Activated CD8-positive, alpha-beta T cell treated with anti-CD3 and anti-CD28 coated beads for 36 hours (primary cell): ENCODE results near the gene PPP1R16B. TPM values are rescaled to one million over a fixed set of nuclear protein-coding genes. Genes with fewer than 3 reads are reported as not detected.
"Not testable (repeated sequence)": the region's sequence is repeated elsewhere in the genome, so short reads cannot be mapped to it uniquely, and the experiment has no call there.

Experiments
- ATAC-seq: fragments of 200-7000 bp; cut with Tn5 transposase; one replicate; pipeline ENCODE4 v1.10.0; 2021; ENCODE audit warnings: mild to moderate bottlenecking, moderate library complexity
- CTCF ChIA-PET: fragments of 350-600 bp; sonication (Branson Sonifier 250); formaldehyde crosslinking; loops from one replicate; lab custom pipeline; 2021; ENCODE audit warnings: antibody characterized with exemption; lab: Charles Lee
- POLR2A ChIA-PET: fragments of 350-600 bp; sonication (Branson Sonifier 250); formaldehyde crosslinking; loops from one replicate; lab custom pipeline; 2021; ENCODE audit warnings: antibody characterized with exemption; lab: Charles Lee
- DNase-seq: peaks from one replicate; pipeline ENCODE4 v3.0.0-alpha.2; 2020
- H3K27ac Mint-ChIP-seq: one replicate; pipeline ENCODE4 v1.8.0; 2021; ENCODE audit warnings: mild to moderate bottlenecking, mixed read lengths
- H3K27me3 Mint-ChIP-seq: one replicate; pipeline ENCODE4 v1.8.0; 2021; ENCODE audit warnings: mixed read lengths
- H3K36me3 Mint-ChIP-seq: one replicate; pipeline ENCODE4 v1.8.0; 2021; ENCODE audit warnings: low read depth, mixed read lengths
- H3K4me1 Mint-ChIP-seq: one replicate; pipeline ENCODE4 v1.8.0; 2021; ENCODE audit warnings: low read depth, mixed read lengths
- H3K4me3 Mint-ChIP-seq: one replicate; pipeline ENCODE4 v1.8.0; 2021; ENCODE audit warnings: mild to moderate bottlenecking, moderate library complexity, mixed read lengths
- H3K9me3 Mint-ChIP-seq: one replicate; pipeline ENCODE4 v1.8.0; 2021; ENCODE audit warnings: mixed read lengths
- intact Hi-C: fragments of 100-400 bp; cut with micrococcal nuclease; formaldehyde crosslinking; loops from one replicate; pipeline ENCODE4 v1.10.0; 2022
- total RNA-seq, 2 experiments: library from RNA; stranded (reverse); gene quantifications; one replicate each; pipeline ENCODE4 v1.2.3, GENCODE V29; 2021
- TF ChIP-seq, protein P1 (sequence below): fragments of 200-600 bp; IDR thresholded peaks from one replicate; pipeline ENCODE4 v1.8.0; 2022; ENCODE audit warnings: antibody characterized with exemption, mild to moderate bottlenecking

The PPP1R16B gene
- total RNA-seq, 2 experiments from 2014 or later, result 74.9 to 81.4 TPM

DNA sequence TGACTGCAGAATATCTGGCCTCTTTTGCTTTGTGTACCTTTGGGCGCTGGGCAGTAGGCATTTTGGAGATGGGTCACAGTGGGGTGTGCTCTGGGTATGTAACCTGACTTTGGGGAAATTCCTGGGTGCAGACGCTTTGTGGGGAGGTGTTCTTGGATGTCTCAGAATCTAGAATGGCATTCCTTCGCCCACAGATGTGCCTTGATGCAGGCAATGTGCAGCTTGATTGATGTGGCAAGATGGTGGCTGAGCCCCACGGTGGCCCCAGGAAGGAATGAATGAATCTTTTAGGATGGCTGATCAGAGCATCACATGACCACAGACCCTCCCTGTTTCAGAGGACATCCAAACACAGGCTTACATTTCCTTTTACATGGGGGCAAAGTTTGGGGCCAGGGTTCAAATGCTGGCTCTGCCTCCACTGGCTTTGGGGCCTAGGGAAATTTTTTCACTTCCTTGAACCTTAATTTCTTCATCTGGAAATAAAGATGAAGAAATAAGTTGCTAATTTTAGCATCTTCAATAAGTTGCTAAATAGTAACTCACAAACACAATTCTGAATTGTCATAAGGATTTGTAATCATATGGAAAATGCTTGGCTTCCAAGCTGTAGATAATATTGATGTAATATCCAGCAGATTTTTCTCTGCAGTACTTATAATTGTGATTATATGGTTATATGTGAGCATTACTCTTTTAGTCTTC is 5.6 kb downstream of the PPP1R16B start:
- intact Hi-C loops, result no loop called here
- TF ChIP-seq, protein P1, sequence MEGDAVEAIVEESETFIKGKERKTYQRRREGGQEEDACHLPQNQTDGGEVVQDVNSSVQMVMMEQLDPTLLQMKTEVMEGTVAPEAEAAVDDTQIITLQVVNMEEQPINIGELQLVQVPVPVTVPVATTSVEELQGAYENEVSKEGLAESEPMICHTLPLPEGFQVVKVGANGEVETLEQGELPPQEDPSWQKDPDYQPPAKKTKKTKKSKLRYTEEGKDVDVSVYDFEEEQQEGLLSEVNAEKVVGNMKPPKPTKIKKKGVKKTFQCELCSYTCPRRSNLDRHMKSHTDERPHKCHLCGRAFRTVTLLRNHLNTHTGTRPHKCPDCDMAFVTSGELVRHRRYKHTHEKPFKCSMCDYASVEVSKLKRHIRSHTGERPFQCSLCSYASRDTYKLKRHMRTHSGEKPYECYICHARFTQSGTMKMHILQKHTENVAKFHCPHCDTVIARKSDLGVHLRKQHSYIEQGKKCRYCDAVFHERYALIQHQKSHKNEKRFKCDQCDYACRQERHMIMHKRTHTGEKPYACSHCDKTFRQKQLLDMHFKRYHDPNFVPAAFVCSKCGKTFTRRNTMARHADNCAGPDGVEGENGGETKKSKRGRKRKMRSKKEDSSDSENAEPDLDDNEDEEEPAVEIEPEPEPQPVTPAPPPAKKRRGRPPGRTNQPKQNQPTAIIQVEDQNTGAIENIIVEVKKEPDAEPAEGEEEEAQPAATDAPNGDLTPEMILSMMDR, result no peak
- Mint-ChIP-seq H3K9me3 (no peaks in the 10 kb centered on the region), H3K4me3 (no peak overlapping the region), H3K27me3 (no peaks in the 10 kb centered on the region), H3K27ac (peak overlapping the region; percentile 65), H3K4me1 (peaks cover 83% of the 10 kb centered on the region), H3K36me3 (peaks cover 62% of the 10 kb centered on the region)
- ChIA-PET POLR2A (no interaction called here), CTCF (interaction anchor here (1.4 kb wide), 1 partner anchor 82 kb away, joined by 3 read pairs; no protein-coding TSS in a partner anchor)
- ATAC-seq, result no peak
- no peak for DNase-seq

DNA sequence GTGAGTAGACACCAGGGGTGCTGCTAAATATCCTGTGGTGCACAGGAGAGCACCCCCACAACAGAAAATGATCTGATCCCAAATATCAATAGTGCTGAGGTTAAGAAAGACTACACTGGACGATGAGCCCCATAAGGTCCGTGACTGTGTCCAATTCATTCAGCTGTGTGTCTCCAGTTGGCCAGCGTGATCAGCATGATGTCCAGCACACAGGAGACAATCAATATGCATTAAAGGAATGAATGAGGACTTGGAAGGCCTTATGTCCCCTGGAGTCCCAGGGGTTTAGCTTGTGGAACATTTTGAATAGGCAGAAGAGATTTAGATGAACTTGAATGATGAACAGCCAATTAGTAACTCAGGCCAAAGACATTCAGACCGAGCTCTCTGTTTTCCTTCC is 6.3 kb downstream of the PPP1R16B start:
- H3K9me3 Mint-ChIP-seq, result no peaks in the 10 kb centered on the region
- DNase-seq (no peak), ATAC-seq (no peak)
- H3K27me3 Mint-ChIP-seq, result no peaks in the 10 kb centered on the region
- peaks cover 89% of the 10 kb centered on the region for H3K4me1 Mint-ChIP-seq
- TF ChIP-seq, protein P1, result no peak
- ChIA-PET CTCF (interaction anchor here (1.4 kb wide), 1 partner anchor 81 kb away, joined by 3 read pairs; no protein-coding TSS in a partner anchor), POLR2A (interaction anchor here (0.7 to 1.4 kb wide), 5 partner anchors 16 to 81 kb away, joined by 3 to 4 read pairs (median 3); no protein-coding TSS in a partner anchor)
- H3K4me3 Mint-ChIP-seq, result no peak overlapping the region
- intact Hi-C loops, result no loop called here
- peak overlapping the region; percentile 65 for H3K27ac Mint-ChIP-seq
- peaks cover 67% of the 10 kb centered on the region for H3K36me3 Mint-ChIP-seq

DNA sequence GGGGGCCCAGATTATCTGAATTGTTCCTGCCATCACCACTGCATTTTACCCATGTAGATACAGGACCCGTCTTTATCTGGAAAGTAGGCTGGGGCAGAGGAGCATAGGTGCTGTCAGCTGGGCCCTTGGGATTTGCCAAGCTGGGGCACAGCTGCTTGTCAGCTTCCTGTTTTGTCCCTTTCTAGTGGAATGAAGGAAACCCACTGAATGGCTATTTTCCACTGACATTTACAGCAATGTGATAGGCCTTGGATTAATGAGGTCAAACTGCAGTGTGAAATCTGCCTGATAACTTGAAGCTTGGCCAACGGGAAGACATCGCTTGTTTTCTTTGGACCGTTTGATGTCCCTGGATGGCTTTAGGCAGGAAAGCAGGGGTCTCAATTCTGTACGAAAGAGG is 6.7 kb downstream of the PPP1R16B start:
- Mint-ChIP-seq H3K4me1 (peaks cover 91% of the 10 kb centered on the region), H3K27ac (no peak overlapping the region), H3K36me3 (peaks cover 67% of the 10 kb centered on the region), H3K9me3 (no peaks in the 10 kb centered on the region), H3K27me3 (no peaks in the 10 kb centered on the region), H3K4me3 (no peak overlapping the region)
- DNase-seq (no peak), ATAC-seq (no peak)
- ChIA-PET CTCF (interaction anchor here (1.4 kb wide), 1 partner anchor 81 kb away, joined by 3 read pairs; no protein-coding TSS in a partner anchor), POLR2A (interaction anchor here (0.7 to 1.4 kb wide), 6 partner anchors 8 to 80 kb away, joined by 3 to 4 read pairs (median 3); no protein-coding TSS in a partner anchor)
- TF ChIP-seq, protein P1, result no peak
- intact Hi-C loops, result no loop called here

DNA sequence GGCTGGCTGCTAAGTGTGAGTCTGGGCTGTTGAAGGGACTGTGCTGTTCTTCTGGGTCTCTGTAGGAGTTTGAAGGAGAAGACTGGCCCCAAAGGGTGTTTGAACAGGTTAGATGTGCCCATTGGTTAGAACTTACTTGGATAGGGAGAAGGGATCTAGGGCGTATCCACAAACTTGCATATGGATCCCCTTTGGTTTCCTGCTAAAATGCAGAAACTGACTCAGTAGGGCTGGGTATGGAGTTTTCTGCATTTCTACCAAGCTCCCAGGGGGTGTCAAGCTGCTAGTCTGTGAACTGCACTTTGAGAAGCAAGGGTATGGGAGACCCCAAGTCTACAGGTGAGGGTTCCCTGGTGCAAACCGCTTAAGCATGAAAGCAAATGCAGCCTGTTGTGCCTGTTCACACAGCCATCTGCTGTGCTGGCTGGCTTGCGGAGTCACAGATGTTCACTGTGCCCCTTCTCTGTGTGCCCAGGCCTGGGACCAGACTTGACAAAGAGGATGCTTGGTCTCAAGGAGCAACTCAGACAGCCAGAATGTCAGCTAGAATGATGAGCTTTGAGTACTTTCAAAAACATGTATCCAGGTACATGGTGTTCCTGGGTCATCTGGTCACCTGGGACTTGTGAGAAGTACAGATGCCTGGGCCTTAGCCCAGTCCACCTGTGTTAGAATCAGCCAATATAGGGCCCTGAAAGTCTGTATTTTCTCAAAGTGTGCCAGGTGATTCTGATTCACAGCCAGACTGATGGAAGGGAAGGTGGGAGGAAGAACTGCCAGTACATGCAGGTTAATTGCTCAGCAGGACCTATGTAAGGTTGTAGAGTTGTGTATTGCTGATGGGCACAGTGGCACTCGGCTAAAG is 7.4 kb downstream of the PPP1R16B start:
- DNase-seq (no peak), ATAC-seq (no peak)
- Mint-ChIP-seq H3K27me3 (no peaks in the 10 kb centered on the region), H3K4me1 (peaks cover 90% of the 10 kb centered on the region), H3K9me3 (no peaks in the 10 kb centered on the region), H3K27ac (peak overlapping the region; percentile 46), H3K36me3 (peaks cover 65% of the 10 kb centered on the region), H3K4me3 (no peak overlapping the region)
- TF ChIP-seq, protein P1, result no peak
- CTCF ChIA-PET, result no interaction called here
- POLR2A ChIA-PET, result interaction anchor here (0.9 to 1.4 kb wide), 5 partner anchors 9 to 74 kb away, joined by 3 to 4 read pairs (median 3); no protein-coding TSS in a partner anchor
- intact Hi-C loops, result no loop called here

DNA sequence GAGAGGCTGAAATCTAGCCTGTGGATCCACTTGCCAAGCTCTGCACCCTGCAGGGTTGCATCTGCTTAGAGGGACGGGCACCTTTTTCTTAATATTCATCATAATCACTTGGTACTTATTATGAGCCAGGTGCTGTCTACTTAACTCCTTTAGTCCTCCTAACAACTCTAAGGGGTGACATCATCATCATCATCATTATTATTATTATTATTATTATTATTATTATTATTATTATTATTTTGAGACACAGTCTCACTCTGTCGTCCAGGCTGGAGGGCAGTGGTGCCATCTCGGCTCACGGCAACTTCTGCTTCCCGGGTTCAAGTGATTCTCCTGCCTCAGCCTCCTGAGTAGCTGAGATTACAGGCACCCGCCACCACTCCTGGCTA is 8.1 kb downstream of the PPP1R16B start:
- H3K27me3 Mint-ChIP-seq, ATAC-seq, H3K9me3 Mint-ChIP-seq, H3K4me3 Mint-ChIP-seq, H3K27ac Mint-ChIP-seq, CTCF ChIA-PET, intact Hi-C loops, DNase-seq: not testable (repeated sequence)
- Mint-ChIP-seq H3K4me1 (peaks cover 89% of the 10 kb centered on the region), H3K36me3 (peaks cover 70% of the 10 kb centered on the region)
- POLR2A ChIA-PET, result interaction anchor here (0.9 to 1.3 kb wide), 4 partner anchors 9 to 73 kb away, joined by 3 read pairs; no protein-coding TSS in a partner anchor
